ENCODE measurements around the gene TLCD5. TPM values are rescaled to one million over a fixed set of nuclear protein-coding genes. Genes with fewer than 3 reads are reported as not detected.

Gene TLCD5
- total RNA-seq, 2 donors from 2014 or later: 0.10 to 0.32 TPM

GRCh38 chr11:120317689-120318480 is 7.2 kb upstream of the TLCD5 start:
- ATAC-seq (no peak), DNase-seq (no peak)
- no peaks in the 10 kb centered on the region for H3K9me3 ChIP-seq (ENCODE audit: control insufficient read depth, low read length, poor library complexity, severe bottlenecking)
- no peak overlapping the region for H3K4me3 Mint-ChIP-seq
- H3K4me1 Mint-ChIP-seq: peaks cover 4% of the 10 kb centered on the region
- H3K36me3 Mint-ChIP-seq (ENCODE audit: low read depth): peaks cover 4% of the 10 kb centered on the region
- H3K27ac Mint-ChIP-seq: no peak overlapping the region
- peaks cover 52% of the 10 kb centered on the region for H3K27me3 Mint-ChIP-seq

- ATAC-seq: no peak
- H3K27me3 Mint-ChIP-seq: peaks cover 56% of the 10 kb centered on the region
- DNase-seq: no peak
- no peak overlapping the region for H3K4me3 Mint-ChIP-seq
- peaks cover 4% of the 10 kb centered on the region for H3K36me3 Mint-ChIP-seq (ENCODE audit: low read depth)
- peaks cover 3% of the 10 kb centered on the region for H3K4me1 Mint-ChIP-seq
- no peaks in the 10 kb centered on the region for H3K9me3 ChIP-seq (ENCODE audit: control insufficient read depth, low read length, poor library complexity, severe bottlenecking)
- H3K27ac Mint-ChIP-seq: no peak overlapping the region
Measured at GRCh38 chr11:120318906-120319305, 6.2 kb upstream of the TLCD5 start.

- Mint-ChIP-seq H3K4me1 (peaks cover 29% of the 10 kb centered on the region), H3K27ac (no peak overlapping the region), H3K36me3 (ENCODE audit: low read depth) (no peaks in the 10 kb centered on the region), H3K27me3 (peaks cover 63% of the 10 kb centered on the region), H3K4me3 (peak overlapping the region; percentile 82)
- DNase-seq (no peak), ATAC-seq (no peak)
- no peaks in the 10 kb centered on the region for H3K9me3 ChIP-seq (ENCODE audit: control insufficient read depth, low read length, poor library complexity, severe bottlenecking)
Measured at GRCh38 chr11:120326228-120326627, 1.1 kb downstream of the TLCD5 start.

- H3K27me3 Mint-ChIP-seq: peaks cover 61% of the 10 kb centered on the region
- no peaks in the 10 kb centered on the region for H3K36me3 Mint-ChIP-seq (ENCODE audit: low read depth)
- H3K9me3 ChIP-seq (ENCODE audit: control insufficient read depth, low read length, poor library complexity, severe bottlenecking): no peaks in the 10 kb centered on the region
- DNase-seq: no peak
- H3K4me1 Mint-ChIP-seq: peaks cover 29% of the 10 kb centered on the region
- no peak overlapping the region for H3K27ac Mint-ChIP-seq
- peak overlapping the region; percentile 82 for H3K4me3 Mint-ChIP-seq
- peak; percentile 66 for ATAC-seq
Measured at GRCh38 chr11:120326845-120327281, 1.8 kb downstream of the TLCD5 start.

GRCh38 chr11:120327311-120327710 is 2.2 kb downstream of the TLCD5 start:
- Mint-ChIP-seq H3K4me1 (peaks cover 29% of the 10 kb centered on the region), H3K36me3 (ENCODE audit: low read depth) (no peaks in the 10 kb centered on the region), H3K27ac (no peak overlapping the region), H3K4me3 (no peak overlapping the region), H3K27me3 (peaks cover 57% of the 10 kb centered on the region)
- no peaks in the 10 kb centered on the region for H3K9me3 ChIP-seq (ENCODE audit: control insufficient read depth, low read length, poor library complexity, severe bottlenecking)
- no peak for DNase-seq
- ATAC-seq: no peak

- H3K27me3 Mint-ChIP-seq: peaks cover 37% of the 10 kb centered on the region
- no peaks in the 10 kb centered on the region for H3K9me3 ChIP-seq (ENCODE audit: control insufficient read depth, low read length, poor library complexity, severe bottlenecking)
- ATAC-seq: no peak
Measured at GRCh38 chr11:120329556-120329955, 4.5 kb downstream of the TLCD5 start.

GRCh38 chr11:120330045-120330444 is 4.9 kb downstream of the TLCD5 start:
- no peak overlapping the region for H3K4me3 Mint-ChIP-seq
- H3K36me3 Mint-ChIP-seq (ENCODE audit: low read depth): no peaks in the 10 kb centered on the region
- H3K9me3 ChIP-seq (ENCODE audit: control insufficient read depth, low read length, poor library complexity, severe bottlenecking): no peaks in the 10 kb centered on the region
- ATAC-seq (no peak), DNase-seq (no peak)
- no peak overlapping the region for H3K27ac Mint-ChIP-seq
- peaks cover 27% of the 10 kb centered on the region for H3K4me1 Mint-ChIP-seq
- H3K27me3 Mint-ChIP-seq: peaks cover 33% of the 10 kb centered on the region

More at GRCh38 chr11:120329556-120329955, 4.5 kb downstream of the TLCD5 start:
- no peak overlapping the region for H3K4me3 Mint-ChIP-seq
- H3K4me1 Mint-ChIP-seq: peaks cover 29% of the 10 kb centered on the region
- H3K27ac Mint-ChIP-seq: no peak overlapping the region
- no peaks in the 10 kb centered on the region for H3K36me3 Mint-ChIP-seq (ENCODE audit: low read depth)
- DNase-seq: no peak

GRCh38 chr11:120331301-120331996 is 6.3 kb downstream of the TLCD5 start:
- Mint-ChIP-seq H3K4me3 (no peak overlapping the region), H3K4me1 (peaks cover 22% of the 10 kb centered on the region), H3K27me3 (peaks cover 26% of the 10 kb centered on the region), H3K36me3 (ENCODE audit: low read depth) (no peaks in the 10 kb centered on the region), H3K27ac (no peak overlapping the region)
- DNase-seq: no peak
- ATAC-seq: no peak
- no peaks in the 10 kb centered on the region for H3K9me3 ChIP-seq (ENCODE audit: control insufficient read depth, low read length, poor library complexity, severe bottlenecking)

GRCh38 chr11:120332822-120333716 is 8.0 kb downstream of the TLCD5 start:
- H3K9me3 ChIP-seq (ENCODE audit: control insufficient read depth, low read length, poor library complexity, severe bottlenecking): peaks cover 4% of the 10 kb centered on the region
- ATAC-seq (no peak), DNase-seq (no peak)
- H3K27me3 Mint-ChIP-seq: peaks cover 25% of the 10 kb centered on the region
- no peak overlapping the region for H3K27ac Mint-ChIP-seq
- no peak overlapping the region for H3K4me3 Mint-ChIP-seq
- H3K36me3 Mint-ChIP-seq (ENCODE audit: low read depth): no peaks in the 10 kb centered on the region
- peaks cover 15% of the 10 kb centered on the region for H3K4me1 Mint-ChIP-seq

- Mint-ChIP-seq H3K36me3 (ENCODE audit: low read depth) (no peaks in the 10 kb centered on the region), H3K4me1 (peaks cover 14% of the 10 kb centered on the region), H3K27me3 (peaks cover 26% of the 10 kb centered on the region), H3K4me3 (no peak overlapping the region), H3K27ac (no peak overlapping the region)
- DNase-seq (no peak), ATAC-seq (no peak)
- H3K9me3 ChIP-seq (ENCODE audit: control insufficient read depth, low read length, poor library complexity, severe bottlenecking): peaks cover 4% of the 10 kb centered on the region
Measured at GRCh38 chr11:120333801-120334200, 8.7 kb downstream of the TLCD5 start.

- DNase-seq (no peak), ATAC-seq (no peak)
- peaks cover 26% of the 10 kb centered on the region for H3K27me3 Mint-ChIP-seq
- no peak overlapping the region for H3K4me3 Mint-ChIP-seq
- H3K4me1 Mint-ChIP-seq: peaks cover 16% of the 10 kb centered on the region
- H3K9me3 ChIP-seq (ENCODE audit: control insufficient read depth, low read length, poor library complexity, severe bottlenecking): peaks cover 4% of the 10 kb centered on the region
- no peaks in the 10 kb centered on the region for H3K36me3 Mint-ChIP-seq (ENCODE audit: low read depth)
- no peak overlapping the region for H3K27ac Mint-ChIP-seq
Measured at GRCh38 chr11:120334332-120334731, 9.2 kb downstream of the TLCD5 start.

- H3K27me3 Mint-ChIP-seq: peaks cover 31% of the 10 kb centered on the region
- ATAC-seq: peak; percentile 62
Measured at GRCh38 chr11:120334894-120335462, 9.9 kb downstream of the TLCD5 start.

More at GRCh38 chr11:120334894-120335462, 9.9 kb downstream of the TLCD5 start:
- H3K4me3 Mint-ChIP-seq: peak overlapping the region; percentile 88
- peaks cover 4% of the 10 kb centered on the region for H3K9me3 ChIP-seq (ENCODE audit: control insufficient read depth, low read length, poor library complexity, severe bottlenecking)
- peak in 1 of 3 donors; percentile 49 for DNase-seq
- H3K27ac Mint-ChIP-seq: peak overlapping the region; percentile 34
- peaks cover 23% of the 10 kb centered on the region for H3K4me1 Mint-ChIP-seq
- H3K36me3 Mint-ChIP-seq (ENCODE audit: low read depth): no peaks in the 10 kb centered on the region

All from T-helper 17 cell (primary cell).